Suprapubic skin (tissue), 4 donors: ENCODE data around the gene CCNL1. TPM values are rescaled to one million over a fixed set of nuclear protein-coding genes. Genes with fewer than 3 reads are reported as not detected.
"Not testable (repeated sequence)": the region's sequence is repeated elsewhere in the genome, so short reads cannot be mapped to it uniquely, and the experiment has no call there.

Source experiments
- DNase-seq, 2 donors: peaks; one replicate each; pipeline ENCODE4 v3.0.0-alpha.2; 2019; ENCODE audit warnings: low spot score in 2 of 2
- H3K27ac ChIP-seq: fragments of 200-600 bp; sonication (generic); one replicate; pipeline ENCODE4 v1.5.1; 2019
- H3K27me3 ChIP-seq: fragments of 200-600 bp; sonication (generic); one replicate; pipeline ENCODE4 v1.5.1; 2019
- H3K36me3 ChIP-seq: fragments of 200-600 bp; sonication (generic); one replicate; pipeline ENCODE4 v1.5.1; 2019
- H3K4me1 ChIP-seq: fragments of 200-600 bp; sonication (generic); one replicate; pipeline ENCODE4 v1.5.1; 2019
- H3K4me3 ChIP-seq: fragments of 200-600 bp; sonication (generic); one replicate; pipeline ENCODE4 v1.5.1; 2019; ENCODE audit warnings: mild to moderate bottlenecking
- H3K9me3 ChIP-seq: fragments of 200-600 bp; sonication (generic); one replicate; pipeline ENCODE4 v1.5.1; 2019
- CTCF ChIP-seq, 2 donors: fragments of 200-600 bp in 1 of 2; fragments of 450-650 bp in 1 of 2; sonication (generic) in 1 of 2; IDR thresholded peaks; one replicate each; pipeline ENCODE4 v1.5.1; 2016 to 2019; ENCODE audit warnings: antibody characterized with exemption in 2 of 2, mild to moderate bottlenecking in 1 of 2, moderate library complexity in 1 of 2
- EP300 ChIP-seq: sonication (generic); formaldehyde crosslinking; IDR thresholded peaks from one replicate; pipeline ENCODE4 v1.6.1; 2017; ENCODE audit warnings: antibody characterized with exemption
- POLR2A ChIP-seq, 2 donors: fragments of 450-650 bp; IDR thresholded peaks; one replicate each; pipeline ENCODE4 v1.6.1; 2017; ENCODE audit warnings: antibody characterized with exemption in 2 of 2, mild to moderate bottlenecking in 2 of 2, moderate library complexity in 2 of 2
- POLR2AphosphoS5 ChIP-seq, 3 donors: sonication (generic); formaldehyde crosslinking; IDR thresholded peaks; one replicate each; pipeline ENCODE4 v1.6.1; 2017; ENCODE audit warnings: antibody characterized with exemption in 3 of 3
- WGBS: methylation state at CpG from one replicate; pipeline ENCODE4 v1.1.5; 2018; 5-methylcytosine and 5-hydroxymethylcytosine counted together
- total RNA-seq, 4 donors: library from RNA; depleted of rRNA; stranded (reverse); fragments of >200 nt; gene quantifications; one replicate each; pipeline ENCODE4 v1.1.0, GENCODE V29; 2016

Gene CCNL1
- total RNA-seq, 4 donors from 2014 or later = 203 to 665 (median 246) TPM

GRCh38 chr3:157195965-157196364 is 36.0 kb upstream of the CCNL1 start:
- Histone ChIP-seq H3K4me1 (no peaks in the 10 kb centered on the region), H3K27ac (no peak overlapping the region), H3K36me3 (no peaks in the 10 kb centered on the region), H3K9me3 (no peaks in the 10 kb centered on the region), H3K27me3 (no peaks in the 10 kb centered on the region), H3K4me3 (no peak overlapping the region)
- no peak for DNase-seq
- TF ChIP-seq EP300 (no peak), CTCF (IDR thresholded peaks at IDR 0.05) (no peak), POLR2A (IDR thresholded peaks at IDR 0.05) (no peak), POLR2AphosphoS5 (IDR thresholded peaks at IDR 0.05) (no peak)

- H3K36me3 ChIP-seq, H3K27ac ChIP-seq, H3K4me3 ChIP-seq, H3K4me1 ChIP-seq, DNase-seq, H3K27me3 ChIP-seq, H3K9me3 ChIP-seq: not testable (repeated sequence)
- WGBS = 95% methylated on average over 5 of the region's 5 CpGs
Observed at GRCh38 chr3:157191149-157191548, 31.2 kb upstream of the CCNL1 start.

- Histone ChIP-seq H3K36me3 (no peaks in the 10 kb centered on the region), H3K4me3 (no peak overlapping the region), H3K27me3 (no peaks in the 10 kb centered on the region), H3K4me1 (no peaks in the 10 kb centered on the region), H3K9me3 (peaks cover 5% of the 10 kb centered on the region), H3K27ac (no peak overlapping the region)
- TF ChIP-seq POLR2A (IDR thresholded peaks at IDR 0.05) (no peak), EP300 (no peak), POLR2AphosphoS5 (IDR thresholded peaks at IDR 0.05) (no peak), CTCF (IDR thresholded peaks at IDR 0.05) (no peak)
- WGBS = 39% methylated on average over 2 of the region's 2 CpGs
- no peak for DNase-seq
Observed at GRCh38 chr3:157190380-157190872, 30.5 kb upstream of the CCNL1 start.

GRCh38 chr3:157188391-157188790 is 28.4 kb upstream of the CCNL1 start:
- Histone ChIP-seq H3K4me1 (no peaks in the 10 kb centered on the region), H3K4me3 (no peak overlapping the region), H3K9me3 (peaks cover 5% of the 10 kb centered on the region), H3K27me3 (no peaks in the 10 kb centered on the region), H3K27ac (no peak overlapping the region), H3K36me3 (peaks cover 6% of the 10 kb centered on the region)
- DNase-seq = no peak
- TF ChIP-seq POLR2AphosphoS5 (IDR thresholded peaks at IDR 0.05) (no peak), POLR2A (IDR thresholded peaks at IDR 0.05) (no peak), CTCF (IDR thresholded peaks at IDR 0.05) (no peak), EP300 (no peak)

- Histone ChIP-seq H3K36me3 (peaks cover 6% of the 10 kb centered on the region), H3K4me3 (no peak overlapping the region), H3K4me1 (no peaks in the 10 kb centered on the region), H3K27ac (no peak overlapping the region), H3K27me3 (no peaks in the 10 kb centered on the region), H3K9me3 (peaks cover 5% of the 10 kb centered on the region)
- 94% methylated on average over 3 of the region's 3 CpGs for WGBS
- no peak for DNase-seq
- TF ChIP-seq POLR2AphosphoS5 (IDR thresholded peaks at IDR 0.05) (no peak), CTCF (IDR thresholded peaks at IDR 0.05) (no peak)
Observed at GRCh38 chr3:157182879-157183278, 22.9 kb upstream of the CCNL1 start.

GRCh38 chr3:157180262-157180661 is 20.3 kb upstream of the CCNL1 start:
- Histone ChIP-seq H3K4me3 (no peak overlapping the region), H3K4me1 (peaks cover 12% of the 10 kb centered on the region), H3K27ac (no peak overlapping the region), H3K9me3 (no peaks in the 10 kb centered on the region), H3K27me3 (no peaks in the 10 kb centered on the region), H3K36me3 (peaks cover 6% of the 10 kb centered on the region)
- TF ChIP-seq POLR2AphosphoS5 (IDR thresholded peaks at IDR 0.05) = no peak
- no peak for TF ChIP-seq POLR2A (IDR thresholded peaks at IDR 0.05)
- no peak for TF ChIP-seq CTCF (IDR thresholded peaks at IDR 0.05)
- TF ChIP-seq EP300 = no peak
- WGBS = 92% methylated on average over 2 of the region's 2 CpGs
- no peak for DNase-seq
